ENCODE data around the gene MYO9B.
A peak's percentile ranks its signal among the peaks of the same experiment; 100 is the strongest.

MYO9B gene

GRCh38 chr19:17194608-17195007 is 119.0 kb downstream of the MYO9B start:
- DNase-seq = no peak

- DNase-seq = no peak
Observed at GRCh38 chr19:17195106-17195505, 119.5 kb downstream of the MYO9B start.

- no peak for DNase-seq
Observed at GRCh38 chr19:17196610-17197009, 121.0 kb downstream of the MYO9B start.

GRCh38 chr19:17197666-17198065 is 122.1 kb downstream of the MYO9B start:
- DNase-seq = no peak

GRCh38 chr19:17200408-17201079 is 125.0 kb downstream of the MYO9B start:
- DNase-seq = no peak

GRCh38 chr19:17202249-17202648 is 126.7 kb downstream of the MYO9B start:
- no peak for DNase-seq

- no peak for DNase-seq
Observed at GRCh38 chr19:17202713-17203112, 127.1 kb downstream of the MYO9B start.

- DNase-seq = no peak
Observed at GRCh38 chr19:17205237-17206140, 129.9 kb downstream of the MYO9B start.

- DNase-seq = no peak
Observed at GRCh38 chr19:17206736-17207581, 131.4 kb downstream of the MYO9B start.

- DNase-seq = no peak
Observed at GRCh38 chr19:17209126-17210036, 133.8 kb downstream of the MYO9B start.

GRCh38 chr19:17210296-17210695 is 134.7 kb downstream of the MYO9B start:
- DNase-seq = no peak

- DNase-seq = no peak
Observed at GRCh38 chr19:17211547-17212446, 136.2 kb downstream of the MYO9B start.

- no peak for DNase-seq
Observed at GRCh38 chr19:17213334-17213733, 137.8 kb downstream of the MYO9B start.

GRCh38 chr19:17214508-17215126 is 139.0 kb downstream of the MYO9B start:
- no peak for DNase-seq

- peak; percentile 46 for DNase-seq
Observed at GRCh38 chr19:17215127-17215971, 139.8 kb downstream of the MYO9B start, which contains the start of gene USE1. Gene USE1, plus strand, starts transcription at chr19:17215357. Its CDS starts 49 bp downstream, at chr19:17215406.

- no peak for DNase-seq
Observed at GRCh38 chr19:17216058-17216670, 140.6 kb downstream of the MYO9B start.

GRCh38 chr19:17219286-17219685 is 143.7 kb downstream of the MYO9B start:
- DNase-seq = no peak

- DNase-seq = no peak
Observed at GRCh38 chr19:17220207-17220758, 144.7 kb downstream of the MYO9B start.

GRCh38 chr19:17225053-17225452 is 149.5 kb downstream of the MYO9B start:
- DNase-seq = no peak

Data from NCI-H2081 treated with DMSO at 0.1 percent for 48 hours (cell line).